Neuronal stem cell (in vitro differentiated cells): ENCODE measurements around the gene NRAP.
A peak's percentile ranks its signal among the peaks of the same experiment; 100 is the strongest.

Experiments
- DNase-seq: peaks from one replicate; pipeline ENCODE4 v3.0.0-alpha.2; 2013; ENCODE audit warnings: low spot score
- H2AFZ ChIP-seq: one replicate; pipeline ENCODE4 v1.6.1; 2013; ENCODE audit warnings: mild to moderate bottlenecking, low read length, inconsistent platforms
- H2AK5ac ChIP-seq: 2 replicates; pipeline ENCODE4 v1.6.1; 2013; ENCODE audit warnings: low read depth, mild to moderate bottlenecking, inconsistent platforms, low read length, moderate library complexity, mixed read lengths
- H2BK120ac ChIP-seq: 2 replicates; pipeline ENCODE4 v1.6.1; 2013; ENCODE audit warnings: low read depth, mild to moderate bottlenecking, inconsistent platforms, low read length, moderate library complexity, mixed read lengths
- H2BK12ac ChIP-seq: one replicate; pipeline ENCODE4 v1.6.1; 2013; ENCODE audit warnings: low read length, inconsistent platforms
- H2BK15ac ChIP-seq: 2 replicates; pipeline ENCODE4 v1.6.1; 2013; ENCODE audit warnings: mild to moderate bottlenecking, low read length, inconsistent platforms, mixed read lengths
- H2BK5ac ChIP-seq: one replicate; pipeline ENCODE4 v1.6.1; 2013; ENCODE audit warnings: inconsistent platforms, mild to moderate bottlenecking, low read length, moderate library complexity
- H3K14ac ChIP-seq: one replicate; pipeline ENCODE4 v1.6.1; 2013; ENCODE audit warnings: low read length, inconsistent platforms
- H3K18ac ChIP-seq: 2 replicates; pipeline ENCODE4 v1.6.1; 2013; ENCODE audit warnings: low read length, inconsistent platforms
- H3K23ac ChIP-seq: 2 replicates; pipeline ENCODE4 v1.6.1; 2013; ENCODE audit warnings: low read depth, mild to moderate bottlenecking, mixed read lengths, low read length, inconsistent platforms; ENCODE audit not compliant: poor library complexity
- H3K27ac ChIP-seq: replicated peaks from 3 replicates; pipeline ENCODE4 v1.5.1; 2013; ENCODE audit warnings: low read length, inconsistent platforms
- H3K27me3 ChIP-seq, 3 experiments: 2 replicates each; pipeline ENCODE4 v1.6.1; 2013; ENCODE audit warnings: low read length in 3 of 3, mild to moderate bottlenecking in 2 of 3, inconsistent platforms in 1 of 3, low read depth in 1 of 3, mixed read lengths in 1 of 3, moderate library complexity in 1 of 3; ENCODE audit not compliant: control insufficient read depth in 3 of 3, insufficient read depth in 3 of 3
- H3K36me3 ChIP-seq, 2 donors: replicated peaks in 1 of 2; 2 replicates each; pipeline ENCODE4 v1.6.1; 2013; ENCODE audit warnings: low read length in 2 of 2; ENCODE audit not compliant: control insufficient read depth in 2 of 2, insufficient read depth in 2 of 2
- H3K4ac ChIP-seq: 2 replicates; pipeline ENCODE4 v1.6.1; 2013; ENCODE audit warnings: inconsistent platforms, mild to moderate bottlenecking, low read length, moderate library complexity
- H3K4me1 ChIP-seq, 2 donors: 1 replicate in 1 of 2; 2 replicates in 1 of 2; pipeline ENCODE4 v1.6.1; 2013; ENCODE audit warnings: low read length in 2 of 2, low read depth in 1 of 2; ENCODE audit not compliant: control insufficient read depth in 2 of 2, insufficient read depth in 1 of 2
- H3K4me2 ChIP-seq: one replicate; pipeline ENCODE4 v1.6.1; 2013; ENCODE audit warnings: mild to moderate bottlenecking, low read length, inconsistent platforms; ENCODE audit not compliant: insufficient read depth, poor library complexity, severe bottlenecking
- H3K4me3 ChIP-seq, 2 donors: 2 replicates each; pipeline ENCODE4 v1.5.1; 2013; ENCODE audit warnings: low read length in 2 of 2, mild to moderate bottlenecking in 2 of 2, inconsistent platforms in 1 of 2, moderate library complexity in 1 of 2
- H3K79me1 ChIP-seq: one replicate; pipeline ENCODE4 v1.6.1; 2013; ENCODE audit warnings: low read depth, mild to moderate bottlenecking, inconsistent platforms, low read length, moderate library complexity
- H3K9ac ChIP-seq: one replicate; pipeline ENCODE4 v1.6.1; 2013; ENCODE audit warnings: mild to moderate bottlenecking, low read depth, low read length, inconsistent platforms; ENCODE audit not compliant: poor library complexity
- H3K9me3 ChIP-seq, 2 donors: replicated peaks in 1 of 2; 2 replicates each; pipeline versions ENCODE3 to v1.6.1; 2013; ENCODE audit warnings: low read length in 2 of 2, mild to moderate bottlenecking in 2 of 2, inconsistent platforms in 1 of 2, low read depth in 1 of 2, mixed read lengths in 1 of 2, moderate library complexity in 1 of 2; ENCODE audit not compliant: control insufficient read depth in 2 of 2, insufficient read depth in 1 of 2
- H4K8ac ChIP-seq: one replicate; pipeline ENCODE4 v1.6.1; 2013; ENCODE audit warnings: low read depth, mild to moderate bottlenecking, inconsistent platforms, low read length, moderate library complexity
- H4K91ac ChIP-seq: one replicate; pipeline ENCODE4 v1.6.1; 2013; ENCODE audit warnings: low read length, low read depth, mild to moderate bottlenecking, inconsistent platforms; ENCODE audit not compliant: poor library complexity
- WGBS, 2 donors: extraction: QIAGEN DNeasy Blood & Tissue Kit; methylation state at CpG; one replicate each; pipeline ENCODE4 v1.1.7; 2013; ENCODE audit warnings: missing lambda C conversion rate in 2 of 2, mixed read lengths in 1 of 2; ENCODE audit not compliant: insufficient read length in 2 of 2, insufficient replicate concordance in 1 of 2; ENCODE audit errors: extremely low coverage in 2 of 2; 5-methylcytosine and 5-hydroxymethylcytosine counted together

NRAP gene

GRCh38 chr10:113705344-113705652 is 41.5 kb upstream of the NRAP start:
- H3K18ac ChIP-seq = no peak overlapping the region
- no peak overlapping the region for H2BK5ac ChIP-seq
- no peak overlapping the region for H3K27ac ChIP-seq
- no peak overlapping the region for H4K8ac ChIP-seq
- H3K79me1 ChIP-seq = no peaks in the 10 kb centered on the region
- H4K91ac ChIP-seq = no peak overlapping the region
- no peak overlapping the region for H3K4ac ChIP-seq
- no peak overlapping the region for H2BK120ac ChIP-seq
- H2BK12ac ChIP-seq = no peak overlapping the region
- peaks cover 0 to 7% of the 10 kb centered on the region in 2 donors for H3K36me3 ChIP-seq
- no peaks in the 10 kb centered on the region for H3K9me3 ChIP-seq
- H3K4me3 ChIP-seq = no peak overlapping the region
- no peak overlapping the region for H3K23ac ChIP-seq
- H3K9ac ChIP-seq = no peak overlapping the region
- H3K14ac ChIP-seq = no peak overlapping the region
- no peak overlapping the region for H2AFZ ChIP-seq
- no peaks in the 10 kb centered on the region for H3K27me3 ChIP-seq
- H2BK15ac ChIP-seq = no peak overlapping the region
- DNase-seq = no peak
- peaks cover 9 to 13% of the 10 kb centered on the region in 2 donors for H3K4me1 ChIP-seq
- no peak overlapping the region for H3K4me2 ChIP-seq
- H2AK5ac ChIP-seq = no peak overlapping the region

GRCh38 chr10:113704637-113705343 is 40.9 kb upstream of the NRAP start:
- H2BK5ac ChIP-seq = no peak overlapping the region
- no peak overlapping the region for H2BK15ac ChIP-seq
- H3K27me3 ChIP-seq = no peaks in the 10 kb centered on the region
- H2AK5ac ChIP-seq = no peak overlapping the region
- H2AFZ ChIP-seq = no peak overlapping the region
- H4K91ac ChIP-seq = no peak overlapping the region
- no peak overlapping the region for H2BK12ac ChIP-seq
- no peak overlapping the region for H3K9ac ChIP-seq
- no peak overlapping the region for H3K4me2 ChIP-seq
- H3K27ac ChIP-seq = no peak overlapping the region
- no peak overlapping the region for H3K4me3 ChIP-seq
- no peak overlapping the region for H4K8ac ChIP-seq
- H3K14ac ChIP-seq = no peak overlapping the region
- no peaks in the 10 kb centered on the region for H3K79me1 ChIP-seq
- no CpG with 5 or more reads among the region's 6 CpGs for WGBS, 2 donors
- no peak overlapping the region for H3K18ac ChIP-seq
- peak; percentile 30 for DNase-seq
- no peaks in the 10 kb centered on the region for H3K9me3 ChIP-seq
- H3K4ac ChIP-seq = no peak overlapping the region
- peaks cover 0 to 8% of the 10 kb centered on the region in 2 donors for H3K36me3 ChIP-seq
- H3K23ac ChIP-seq = no peak overlapping the region
- H3K4me1 ChIP-seq = peaks cover 9 to 10% of the 10 kb centered on the region in 2 donors
- H2BK120ac ChIP-seq = no peak overlapping the region

- no peak overlapping the region for H4K91ac ChIP-seq
- no peak overlapping the region for H3K27ac ChIP-seq
- no peak overlapping the region for H2BK15ac ChIP-seq
- H3K14ac ChIP-seq = peak overlapping the region; percentile 25
- peak overlapping the region; percentile 94 for H4K8ac ChIP-seq
- no peaks in the 10 kb centered on the region for H3K27me3 ChIP-seq
- no peaks in the 10 kb centered on the region for H3K4me1 ChIP-seq
- no peak overlapping the region for H2BK5ac ChIP-seq
- no peak overlapping the region for H2BK12ac ChIP-seq
- no peak overlapping the region for H3K9ac ChIP-seq
- peak overlapping the region; percentile 11 for H3K23ac ChIP-seq
- WGBS, 2 donors = no CpG with 5 or more reads among the region's 3 CpGs
- no peak for DNase-seq
- no peak overlapping the region for H3K18ac ChIP-seq
- no peak overlapping the region for H3K4ac ChIP-seq
- H3K36me3 ChIP-seq = peaks cover 9 to 34% of the 10 kb centered on the region in 2 donors
- no peak overlapping the region for H2AK5ac ChIP-seq
- no peak overlapping the region for H3K4me2 ChIP-seq
- H3K79me1 ChIP-seq = no peaks in the 10 kb centered on the region
- no peak overlapping the region for H3K4me3 ChIP-seq
- H2BK120ac ChIP-seq = no peak overlapping the region
- H2AFZ ChIP-seq = no peak overlapping the region
- peaks cover 8 to 19% of the 10 kb centered on the region in 2 donors for H3K9me3 ChIP-seq
These were observed 33.8 kb upstream of the NRAP start for GRCh38 chr10:113697595-113697994.

GRCh38 chr10:113695691-113696090 is 31.9 kb upstream of the NRAP start:
- H3K9me3 ChIP-seq = peaks cover 18 to 33% of the 10 kb centered on the region in 2 donors
- H2BK5ac ChIP-seq = no peak overlapping the region
- no peak overlapping the region for H2BK15ac ChIP-seq
- H3K18ac ChIP-seq = no peak overlapping the region
- H3K4me1 ChIP-seq = no peaks in the 10 kb centered on the region
- no peak overlapping the region for H4K91ac ChIP-seq
- H3K23ac ChIP-seq = no peak overlapping the region
- no peaks in the 10 kb centered on the region for H3K79me1 ChIP-seq
- DNase-seq = no peak
- no peak overlapping the region for H2AK5ac ChIP-seq
- no peaks in the 10 kb centered on the region for H3K27me3 ChIP-seq
- H4K8ac ChIP-seq = no peak overlapping the region
- H2AFZ ChIP-seq = no peak overlapping the region
- H3K9ac ChIP-seq = no peak overlapping the region
- no peak overlapping the region for H3K27ac ChIP-seq
- no peak overlapping the region for H3K4me3 ChIP-seq
- WGBS, 2 donors = no CpG with 5 or more reads among the region's 1 CpG
- H2BK120ac ChIP-seq = no peak overlapping the region
- peaks cover 11 to 42% of the 10 kb centered on the region in 2 donors for H3K36me3 ChIP-seq
- no peak overlapping the region for H3K4me2 ChIP-seq
- H2BK12ac ChIP-seq = no peak overlapping the region
- H3K14ac ChIP-seq = no peak overlapping the region
- no peak overlapping the region for H3K4ac ChIP-seq
